Psoas muscle (tissue), 8 donors: Measurements from ENCODE around the gene LTA4H. TPM values are rescaled to one million over a fixed set of nuclear protein-coding genes. Genes with fewer than 3 reads are reported as not detected.

Experiments
- ATAC-seq, 4 donors: fragments of 200-7000 bp; cut with Tn5 transposase; one replicate each; pipeline ENCODE4 v1.9.1; 2020; ENCODE audit warnings: moderate library complexity in 3 of 4, mild to moderate bottlenecking in 2 of 4
- DNase-seq, 2 donors: peaks; one replicate each; pipeline ENCODE4 v3.0.0-alpha.2; 2020
- H3K27ac ChIP-seq: fragments of 200-600 bp; one replicate; pipeline ENCODE4 v1.8.0; 2022
- H3K27me3 ChIP-seq, 3 donors: fragments of 200-600 bp in 1 of 3; one replicate each; pipeline versions ENCODE4 v1.6.1 to v1.8.0; 2013 to 2022; ENCODE audit warnings: low read length in 2 of 3, mild to moderate bottlenecking in 2 of 3, moderate library complexity in 1 of 3; ENCODE audit not compliant: insufficient read depth in 3 of 3
- H3K36me3 ChIP-seq, 2 donors: fragments of 200-600 bp in 1 of 2; one replicate each; pipeline versions ENCODE4 v1.6.1 to v1.8.0; 2013 to 2022; ENCODE audit warnings: low read depth in 1 of 2, mild to moderate bottlenecking in 1 of 2, moderate library complexity in 1 of 2; ENCODE audit not compliant: insufficient read depth in 1 of 2
- H3K4me1 ChIP-seq: fragments of 200-600 bp; one replicate; pipeline ENCODE4 v1.8.0; 2022
- H3K4me3 ChIP-seq: fragments of 200-600 bp; one replicate; pipeline ENCODE4 v1.8.0; 2022; ENCODE audit warnings: mild to moderate bottlenecking
- H3K9me3 ChIP-seq: fragments of 200-600 bp; one replicate; pipeline ENCODE4 v1.8.0; 2022
- WGBS, 3 donors: extraction: QIAGEN DNeasy Blood & Tissue Kit; methylation state at CpG; one replicate each; pipeline versions ENCODE4 v1.1.6 to v1.1.7; 2013; 5-methylcytosine and 5-hydroxymethylcytosine counted together
- intact Hi-C, 2 donors: fragments of 100-400 bp; cut with DNase I; formaldehyde crosslinking; loops; one replicate each; pipeline versions ENCODE4 v1.11.0 to v1.14.2; 2022
- polyA plus RNA-seq, 3 donors: library from polyadenylated mRNA; stranded (reverse); fragments of 200-250 nt; gene quantifications; one replicate each; pipeline ENCODE4 v1.2.3, GENCODE V29; 2013
- total RNA-seq, 4 donors: library from RNA; stranded (reverse); fragmentation: NEBNext Ultra II Directional in 2 of 4; extraction: Animal tissue kit (Norgen Biotek cat#: 25700) in 2 of 4; gene quantifications; one replicate each; pipeline versions ENCODE4 v1.2.1 to v1.2.4, GENCODE V29; 2021 to 2023
- TF ChIP-seq, protein P1 (sequence below): fragments of 200-600 bp; IDR thresholded peaks from one replicate; pipeline ENCODE4 v1.8.0; 2022; ENCODE audit warnings: antibody characterized with exemption
- donor health status: healthy with polysubstance abuse.
- donor health status: DM: no; HTN: no; CAD: no; lungs with moderate emphysema.
- donor health status: Bipolar disorder and iron deficiency.
- donor health status: healthy.
- donor health status: DM: yes; HTN: yes; CAD: no.
- donor health status: DM: no; HTN: no; CAD: no.
- donor health status: DM: no; HTN: no; CAD: no.
- donor health status: DM: yes; HTN: yes; CAD: no.

The LTA4H gene
- total and polyA plus RNA-seq, 7 donors: 18.6 to 51.2 (median 31.3) TPM

DNA sequence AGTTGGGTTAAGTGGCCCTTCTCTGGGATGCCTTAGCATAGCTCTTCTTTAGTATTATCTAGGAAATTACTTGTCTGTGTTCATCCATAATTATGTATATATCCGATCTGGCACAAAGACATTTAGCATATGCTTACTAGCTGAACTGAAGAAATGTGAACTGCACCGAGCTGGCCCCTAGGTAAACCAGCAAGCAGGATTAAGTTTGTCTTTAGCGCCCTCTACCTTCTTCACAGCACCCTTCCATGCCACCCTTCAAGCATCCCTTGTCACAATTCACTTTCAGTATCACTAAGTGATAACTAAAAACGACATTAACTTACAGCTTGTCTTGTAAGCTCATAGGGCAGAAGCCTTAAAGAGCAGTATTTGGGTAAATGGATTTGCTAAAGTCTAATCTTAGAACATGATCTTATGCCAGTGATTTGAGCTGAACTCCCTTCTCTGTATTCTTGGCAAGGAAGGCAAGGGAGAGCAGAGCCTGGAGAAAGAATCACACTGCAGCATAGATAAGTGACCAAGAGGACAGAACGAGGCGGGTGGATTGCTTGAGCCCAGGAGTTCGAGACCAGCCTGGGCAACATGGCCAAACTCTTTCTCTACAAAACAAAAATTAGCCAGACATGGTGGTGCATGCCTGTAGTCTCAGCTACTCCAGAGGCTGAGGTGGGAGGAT is 36.6 kb downstream of the LTA4H start:
- Histone ChIP-seq H3K27ac (no peak overlapping the region), H3K27me3 (no peaks in the 10 kb centered on the region), H3K36me3 (peaks cover 2 to 41% of the 10 kb centered on the region in 2 donors), H3K4me3 (no peak overlapping the region), H3K4me1 (no peaks in the 10 kb centered on the region), H3K9me3 (no peaks in the 10 kb centered on the region)
- intact Hi-C loops: loop anchor here (2.0 to 5.0 kb wide), 2 partner anchors 80 to 81 kb away; no protein-coding TSS in a partner anchor
- WGBS, 3 donors: 23 to 36% (median 23%) methylated on average over 7 of the region's 7 CpGs
- ATAC-seq (peak; percentile 64 to 89 (median 76)), DNase-seq (no peak)
- TF ChIP-seq, protein P1, sequence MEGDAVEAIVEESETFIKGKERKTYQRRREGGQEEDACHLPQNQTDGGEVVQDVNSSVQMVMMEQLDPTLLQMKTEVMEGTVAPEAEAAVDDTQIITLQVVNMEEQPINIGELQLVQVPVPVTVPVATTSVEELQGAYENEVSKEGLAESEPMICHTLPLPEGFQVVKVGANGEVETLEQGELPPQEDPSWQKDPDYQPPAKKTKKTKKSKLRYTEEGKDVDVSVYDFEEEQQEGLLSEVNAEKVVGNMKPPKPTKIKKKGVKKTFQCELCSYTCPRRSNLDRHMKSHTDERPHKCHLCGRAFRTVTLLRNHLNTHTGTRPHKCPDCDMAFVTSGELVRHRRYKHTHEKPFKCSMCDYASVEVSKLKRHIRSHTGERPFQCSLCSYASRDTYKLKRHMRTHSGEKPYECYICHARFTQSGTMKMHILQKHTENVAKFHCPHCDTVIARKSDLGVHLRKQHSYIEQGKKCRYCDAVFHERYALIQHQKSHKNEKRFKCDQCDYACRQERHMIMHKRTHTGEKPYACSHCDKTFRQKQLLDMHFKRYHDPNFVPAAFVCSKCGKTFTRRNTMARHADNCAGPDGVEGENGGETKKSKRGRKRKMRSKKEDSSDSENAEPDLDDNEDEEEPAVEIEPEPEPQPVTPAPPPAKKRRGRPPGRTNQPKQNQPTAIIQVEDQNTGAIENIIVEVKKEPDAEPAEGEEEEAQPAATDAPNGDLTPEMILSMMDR: peak; percentile 59

DNA sequence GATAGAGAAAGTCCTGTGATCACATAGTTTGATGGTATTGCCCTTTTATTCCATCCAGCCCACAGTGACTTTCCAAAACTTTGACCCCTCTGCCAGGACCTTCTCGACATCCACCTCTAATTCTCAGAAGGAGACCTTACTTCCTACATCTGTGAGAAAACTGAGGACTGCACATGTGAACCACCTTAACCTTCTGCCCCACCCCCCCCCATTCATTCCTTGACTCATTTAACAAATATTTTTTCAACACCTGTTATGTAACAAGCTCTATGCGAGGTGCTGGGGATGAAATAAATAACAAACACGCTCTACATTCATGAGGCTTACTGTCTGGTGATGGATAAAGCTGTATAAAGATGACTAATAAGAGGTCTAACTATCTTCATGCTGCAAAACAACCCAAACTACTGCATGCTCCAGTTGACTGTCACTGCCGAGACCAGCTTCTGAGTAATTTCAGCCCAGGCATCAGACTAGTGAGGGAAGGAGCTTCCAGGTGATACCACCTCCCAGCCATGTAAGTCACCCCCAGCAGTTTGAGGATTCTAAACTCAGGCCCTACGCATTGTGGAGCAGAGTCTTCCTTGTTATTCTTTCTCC is 37.4 kb downstream of the LTA4H start:
- ATAC-seq: no peak
- 80 to 85% (median 82%) methylated on average over 5 of the region's 5 CpGs for WGBS, 3 donors
- H3K27me3 ChIP-seq: no peaks in the 10 kb centered on the region

DNA sequence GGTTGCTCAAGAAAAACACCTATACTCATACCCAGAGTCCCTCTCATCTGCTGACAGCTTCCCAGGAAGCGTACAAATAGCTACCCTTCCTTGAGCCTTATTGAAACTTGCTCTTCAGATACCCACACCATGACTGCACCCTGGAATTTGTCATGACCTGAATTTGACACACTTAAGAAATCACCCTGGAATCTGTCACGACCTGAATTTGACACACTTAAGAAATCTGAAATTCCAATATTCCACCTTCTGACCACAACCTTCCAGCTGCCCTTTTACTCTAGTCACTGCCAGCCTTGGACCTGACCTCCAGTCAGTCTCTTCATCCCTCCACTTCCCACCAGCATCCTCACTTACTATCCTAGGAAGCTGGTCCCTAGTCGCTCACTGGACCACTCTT is 38.1 kb downstream of the LTA4H start:
- H3K4me3 ChIP-seq: no peak overlapping the region
- intact Hi-C loops: loop anchor here in 1 of 2 donors (5.0 kb wide), 1 partner anchor 80 kb away; no protein-coding TSS in a partner anchor
- H3K4me1 ChIP-seq: no peaks in the 10 kb centered on the region
- no peak overlapping the region for H3K27ac ChIP-seq
- TF ChIP-seq, protein P1: no peak
- whole genome bisulfite sequencing, 3 donors: 71 to 78% (median 74%) methylated on average over 3 of the region's 3 CpGs
- H3K36me3 ChIP-seq: peaks cover 2 to 27% of the 10 kb centered on the region in 2 donors
- no peaks in the 10 kb centered on the region for H3K9me3 ChIP-seq
- DNase-seq (no peak), ATAC-seq (no peak)
- H3K27me3 ChIP-seq: no peaks in the 10 kb centered on the region

More for the DNA sequence above, 37.4 kb downstream of the LTA4H start:
- Histone ChIP-seq H3K9me3 (no peaks in the 10 kb centered on the region), H3K4me3 (no peak overlapping the region), H3K36me3 (peaks cover 2 to 34% of the 10 kb centered on the region in 2 donors), H3K4me1 (no peaks in the 10 kb centered on the region), H3K27ac (no peak overlapping the region)
- TF ChIP-seq, protein P1: no peak
- no peak for DNase-seq
- intact Hi-C loops: loop anchor here (2.0 to 5.0 kb wide), 2 partner anchors 79 to 81 kb away; no protein-coding TSS in a partner anchor

DNA sequence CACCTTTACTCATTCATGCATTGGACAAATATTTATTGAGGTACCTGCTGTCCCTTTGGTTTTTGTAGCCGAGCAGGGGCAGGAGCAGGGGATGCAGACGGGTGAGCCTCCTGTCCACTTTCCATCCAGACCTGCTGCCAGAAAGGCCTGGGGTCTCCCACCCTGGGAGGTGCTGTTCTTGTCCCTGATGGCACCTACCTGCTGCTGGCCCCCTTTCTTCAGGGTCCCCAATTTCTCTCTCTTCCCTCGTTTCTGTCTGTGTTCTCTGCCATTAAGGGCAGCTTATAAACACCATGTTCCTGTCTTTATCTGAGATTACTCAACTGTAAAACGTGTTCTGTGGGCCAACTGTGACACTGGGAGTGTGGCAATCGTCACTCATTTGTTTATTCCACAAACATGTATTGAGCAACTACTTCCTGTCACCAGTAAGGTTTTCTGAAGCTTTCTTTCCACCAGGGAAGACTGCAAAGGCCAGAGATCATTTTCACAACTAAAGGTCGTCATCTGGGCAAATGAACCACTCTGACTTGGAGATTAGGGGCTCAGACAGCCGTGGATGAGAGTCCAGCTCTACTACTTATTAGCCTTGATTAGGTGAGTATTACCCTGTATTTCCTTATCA is 39.2 kb downstream of the LTA4H start, which contains the start of gene HAL:
Gene HAL, minus strand, starts transcription at position 311 of the 625 bp plus-strand sequence. CDS start 434 bp downstream, outside the sequence.
- TF ChIP-seq, protein P1: no peak
- no peak within 1 kb of the TSS for H3K27ac ChIP-seq
- H3K27me3 ChIP-seq: no peaks in the 10 kb centered on the region
- H3K4me3 ChIP-seq: no peak within 1 kb of the TSS
- intact Hi-C loops: loop anchor here in 1 of 2 donors (5.0 kb wide), 1 partner anchor 79 kb away; no protein-coding TSS in a partner anchor
- H3K36me3 ChIP-seq: peaks cover 2 to 15% of the 10 kb centered on the region in 2 donors
- no peaks in the 10 kb centered on the region for H3K4me1 ChIP-seq
- peak in 1 of 4 donors; percentile 58 for ATAC-seq
- no peak for DNase-seq
- no peaks in the 10 kb centered on the region for H3K9me3 ChIP-seq
- 57 to 76% (median 65%) methylated on average over 7 of the region's 7 CpGs for WGBS, 3 donors
